Astrocyte (in vitro differentiated cells and primary cell): Measurements from ENCODE around the gene ICAM1. TPM values are rescaled to one million over a fixed set of nuclear protein-coding genes. Genes with fewer than 3 reads are reported as not detected.

Source experiments
- DNase-seq: peaks from one replicate; pipeline ENCODE4 v3.0.0-alpha.2; 2010; ENCODE audit warnings: low read depth
- FAIRE-seq: peaks from 2 replicates; lab custom pipeline; 2011; peaks lifted over from hg19 to GRCh38; lab: Jason Lieb, UNC
- H2AFZ ChIP-seq: 2 replicates; pipeline ENCODE4 v1.6.0; 2012; ENCODE audit warnings: low read depth, low read length, inconsistent platforms
- H3K27ac ChIP-seq: 2 replicates; pipeline ENCODE4 v1.5.1; 2011; ENCODE audit warnings: low read depth, low read length, inconsistent platforms
- H3K27me3 ChIP-seq: 2 replicates; pipeline ENCODE4 v1.6.0; 2011; ENCODE audit warnings: low read length, inconsistent platforms; ENCODE audit not compliant: insufficient read depth
- H3K36me3 ChIP-seq: 2 replicates; pipeline ENCODE4 v1.5.1; 2011; ENCODE audit warnings: low read length, inconsistent platforms; ENCODE audit not compliant: insufficient read depth
- H3K4me1 ChIP-seq: 2 replicates; pipeline ENCODE4 v1.5.1; 2011; ENCODE audit warnings: low read length, inconsistent platforms; ENCODE audit not compliant: insufficient read depth
- H3K4me2 ChIP-seq: 2 replicates; pipeline ENCODE4 v1.6.0; 2012; ENCODE audit warnings: low read length, inconsistent platforms
- H3K4me3 ChIP-seq: 2 replicates; pipeline ENCODE4 v1.5.1; 2011; ENCODE audit warnings: low read depth, mild to moderate bottlenecking, low read length, inconsistent platforms; ENCODE audit not compliant: insufficient read depth
- H3K79me2 ChIP-seq: 2 replicates; pipeline ENCODE4 v1.6.0; 2012; ENCODE audit warnings: mild to moderate bottlenecking, low read length, inconsistent platforms; ENCODE audit not compliant: insufficient read depth
- H3K9ac ChIP-seq: 2 replicates; pipeline ENCODE4 v1.6.0; 2012; ENCODE audit warnings: mild to moderate bottlenecking, low read length, inconsistent platforms
- H3K9me3 ChIP-seq: 2 replicates; pipeline ENCODE4 v1.5.1; 2012; ENCODE audit warnings: low read depth, mild to moderate bottlenecking, low read length, inconsistent platforms; ENCODE audit not compliant: insufficient read depth
- H4K20me1 ChIP-seq: 2 replicates; pipeline ENCODE4 v1.6.0; 2012; ENCODE audit warnings: low read length, inconsistent platforms; ENCODE audit not compliant: insufficient read depth
- H3K27ac Mint-ChIP-seq: one replicate; pipeline ENCODE4 v1.8.0; 2021; ENCODE audit warnings: mild to moderate bottlenecking, mixed read lengths; ENCODE audit not compliant: unreplicated experiment
- H3K27me3 Mint-ChIP-seq: one replicate; pipeline ENCODE4 v1.8.0; 2021; ENCODE audit warnings: low read depth, mixed read lengths; ENCODE audit not compliant: unreplicated experiment
- H3K36me3 Mint-ChIP-seq: one replicate; pipeline ENCODE4 v1.8.0; 2021; ENCODE audit warnings: low read depth, mixed read lengths; ENCODE audit not compliant: unreplicated experiment
- H3K4me1 Mint-ChIP-seq: one replicate; pipeline ENCODE4 v1.8.0; 2021; ENCODE audit warnings: low read depth, mixed read lengths; ENCODE audit not compliant: unreplicated experiment
- H3K4me3 Mint-ChIP-seq: one replicate; pipeline ENCODE4 v1.8.0; 2021; ENCODE audit warnings: mild to moderate bottlenecking, moderate library complexity, mixed read lengths; ENCODE audit not compliant: unreplicated experiment
- H3K9me3 Mint-ChIP-seq: one replicate; pipeline ENCODE4 v1.8.0; 2021; ENCODE audit warnings: mild to moderate bottlenecking, mixed read lengths; ENCODE audit not compliant: unreplicated experiment
- EZH2 ChIP-seq: IDR thresholded peaks from 2 replicates; pipeline ENCODE4 v1.6.1; 2012; ENCODE audit warnings: mild to moderate bottlenecking, low read length, inconsistent platforms; ENCODE audit not compliant: insufficient read depth
- total RNA-seq: library from RNA; stranded (reverse); gene quantifications from 2 replicates; pipeline ENCODE4 v1.2.1, GENCODE V29; 2021
- TF ChIP-seq, protein P1 (sequence below): IDR thresholded peaks from 2 replicates; pipeline ENCODE4 v1.5.1; 2011; ENCODE audit warnings: low read depth, mild to moderate bottlenecking, inconsistent platforms, low read length, moderate library complexity; ENCODE audit not compliant: insufficient read depth

ICAM1 gene
- total RNA-seq, 1 donor from 2014 or later: 11.0 TPM

DNA sequence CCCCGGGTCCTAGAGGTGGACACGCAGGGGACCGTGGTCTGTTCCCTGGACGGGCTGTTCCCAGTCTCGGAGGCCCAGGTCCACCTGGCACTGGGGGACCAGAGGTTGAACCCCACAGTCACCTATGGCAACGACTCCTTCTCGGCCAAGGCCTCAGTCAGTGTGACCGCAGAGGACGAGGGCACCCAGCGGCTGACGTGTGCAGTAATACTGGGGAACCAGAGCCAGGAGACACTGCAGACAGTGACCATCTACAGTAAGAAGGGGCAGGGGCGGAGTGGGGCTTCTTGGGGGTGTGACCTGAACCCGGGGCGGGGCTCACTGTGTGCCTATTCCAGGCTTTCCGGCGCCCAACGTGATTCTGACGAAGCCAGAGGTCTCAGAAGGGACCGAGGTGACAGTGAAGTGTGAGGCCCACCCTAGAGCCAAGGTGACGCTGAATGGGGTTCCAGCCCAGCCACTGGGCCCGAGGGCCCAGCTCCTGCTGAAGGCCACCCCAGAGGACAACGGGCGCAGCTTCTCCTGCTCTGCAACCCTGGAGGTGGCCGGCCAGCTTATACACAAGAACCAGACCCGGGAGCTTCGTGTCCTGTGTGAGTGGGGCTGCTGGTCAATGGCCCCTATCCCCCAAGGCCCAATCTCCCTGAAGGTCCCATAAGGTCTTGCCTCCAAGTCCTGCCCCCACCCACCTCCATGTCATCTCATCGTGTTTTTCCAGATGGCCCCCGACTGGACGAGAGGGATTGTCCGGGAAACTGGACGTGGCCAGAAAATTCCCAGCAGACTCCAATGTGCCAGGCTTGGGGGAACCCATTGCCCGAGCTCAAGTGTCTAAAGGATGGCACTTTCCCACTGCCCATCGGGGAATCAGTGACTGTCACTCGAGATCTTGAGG, 13.4 kb downstream of the ICAM1 start:
- H4K20me1 ChIP-seq: no peaks in the 10 kb centered on the region
- Mint-ChIP-seq H3K4me3 (no peak overlapping the region), H3K27ac (no peak overlapping the region), H3K27me3 (peaks cover 49% of the 10 kb centered on the region), H3K36me3 (no peaks in the 10 kb centered on the region), H3K9me3 (peaks cover 2% of the 10 kb centered on the region), H3K4me1 (peaks cover 5% of the 10 kb centered on the region)
- no peak overlapping the region for H3K4me2 ChIP-seq
- H3K4me3 ChIP-seq: no peak overlapping the region
- no peak overlapping the region for H3K27ac ChIP-seq
- no peak for TF ChIP-seq EZH2
- TF ChIP-seq, protein P1, sequence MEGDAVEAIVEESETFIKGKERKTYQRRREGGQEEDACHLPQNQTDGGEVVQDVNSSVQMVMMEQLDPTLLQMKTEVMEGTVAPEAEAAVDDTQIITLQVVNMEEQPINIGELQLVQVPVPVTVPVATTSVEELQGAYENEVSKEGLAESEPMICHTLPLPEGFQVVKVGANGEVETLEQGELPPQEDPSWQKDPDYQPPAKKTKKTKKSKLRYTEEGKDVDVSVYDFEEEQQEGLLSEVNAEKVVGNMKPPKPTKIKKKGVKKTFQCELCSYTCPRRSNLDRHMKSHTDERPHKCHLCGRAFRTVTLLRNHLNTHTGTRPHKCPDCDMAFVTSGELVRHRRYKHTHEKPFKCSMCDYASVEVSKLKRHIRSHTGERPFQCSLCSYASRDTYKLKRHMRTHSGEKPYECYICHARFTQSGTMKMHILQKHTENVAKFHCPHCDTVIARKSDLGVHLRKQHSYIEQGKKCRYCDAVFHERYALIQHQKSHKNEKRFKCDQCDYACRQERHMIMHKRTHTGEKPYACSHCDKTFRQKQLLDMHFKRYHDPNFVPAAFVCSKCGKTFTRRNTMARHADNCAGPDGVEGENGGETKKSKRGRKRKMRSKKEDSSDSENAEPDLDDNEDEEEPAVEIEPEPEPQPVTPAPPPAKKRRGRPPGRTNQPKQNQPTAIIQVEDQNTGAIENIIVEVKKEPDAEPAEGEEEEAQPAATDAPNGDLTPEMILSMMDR: no peak
- no peak overlapping the region for H2AFZ ChIP-seq
- DNase-seq (no peak), FAIRE-seq (no peak)
- no peaks in the 10 kb centered on the region for H3K9me3 ChIP-seq
- H3K79me2 ChIP-seq: no peaks in the 10 kb centered on the region
- peaks cover 13% of the 10 kb centered on the region for H3K27me3 ChIP-seq
- H3K9ac ChIP-seq: no peak overlapping the region
- no peaks in the 10 kb centered on the region for H3K36me3 ChIP-seq
- H3K4me1 ChIP-seq: peaks cover 9% of the 10 kb centered on the region

DNA sequence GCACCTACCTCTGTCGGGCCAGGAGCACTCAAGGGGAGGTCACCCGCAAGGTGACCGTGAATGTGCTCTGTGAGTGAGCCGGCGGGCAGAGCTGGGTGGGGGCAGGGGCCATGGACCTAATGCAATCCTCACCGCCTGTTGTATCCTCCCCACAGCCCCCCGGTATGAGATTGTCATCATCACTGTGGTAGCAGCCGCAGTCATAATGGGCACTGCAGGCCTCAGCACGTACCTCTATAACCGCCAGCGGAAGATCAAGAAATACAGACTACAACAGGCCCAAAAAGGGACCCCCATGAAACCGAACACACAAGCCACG, 14.0 kb downstream of the ICAM1 start:
- no peaks in the 10 kb centered on the region for H3K79me2 ChIP-seq

DNA sequence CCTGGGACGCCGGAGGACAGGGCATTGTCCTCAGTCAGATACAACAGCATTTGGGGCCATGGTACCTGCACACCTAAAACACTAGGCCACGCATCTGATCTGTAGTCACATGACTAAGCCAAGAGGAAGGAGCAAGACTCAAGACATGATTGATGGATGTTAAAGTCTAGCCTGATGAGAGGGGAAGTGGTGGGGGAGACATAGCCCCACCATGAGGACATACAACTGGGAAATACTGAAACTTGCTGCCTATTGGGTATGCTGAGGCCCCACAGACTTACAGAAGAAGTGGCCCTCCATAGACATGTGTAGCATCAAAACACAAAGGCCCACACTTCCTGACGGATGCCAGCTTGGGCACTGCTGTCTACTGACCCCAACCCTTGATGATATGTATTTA, 14.5 kb downstream of the ICAM1 start:
- Histone ChIP-seq H3K9ac (no peak overlapping the region), H4K20me1 (peaks cover 3% of the 10 kb centered on the region), H3K79me2 (no peaks in the 10 kb centered on the region), H3K4me3 (no peak overlapping the region), H2AFZ (no peak overlapping the region), H3K36me3 (no peaks in the 10 kb centered on the region), H3K4me1 (peaks cover 12% of the 10 kb centered on the region), H3K9me3 (no peaks in the 10 kb centered on the region), H3K27ac (no peak overlapping the region), H3K27me3 (peaks cover 19% of the 10 kb centered on the region), H3K4me2 (no peak overlapping the region)
- H3K27me3 Mint-ChIP-seq: peaks cover 54% of the 10 kb centered on the region
- FAIRE-seq (no peak), DNase-seq (no peak)
- peaks cover 6% of the 10 kb centered on the region for H3K9me3 Mint-ChIP-seq
- H3K36me3 Mint-ChIP-seq: no peaks in the 10 kb centered on the region
- H3K27ac Mint-ChIP-seq: no peak overlapping the region
- TF ChIP-seq EZH2: no peak
- TF ChIP-seq, protein P1: no peak
- no peak overlapping the region for H3K4me3 Mint-ChIP-seq
- H3K4me1 Mint-ChIP-seq: peaks cover 5% of the 10 kb centered on the region

More for the DNA sequence above, 14.0 kb downstream of the ICAM1 start:
- peaks cover 49% of the 10 kb centered on the region for H3K27me3 Mint-ChIP-seq
- H3K9me3 Mint-ChIP-seq: peaks cover 2% of the 10 kb centered on the region
- peaks cover 14% of the 10 kb centered on the region for H3K27me3 ChIP-seq
- no peak overlapping the region for H3K4me3 Mint-ChIP-seq
- H3K9ac ChIP-seq: no peak overlapping the region
- DNase-seq (no peak), FAIRE-seq (no peak)
- no peak overlapping the region for H3K27ac Mint-ChIP-seq
- H3K36me3 Mint-ChIP-seq: no peaks in the 10 kb centered on the region
- H3K27ac ChIP-seq: no peak overlapping the region
- no peak overlapping the region for H3K4me2 ChIP-seq
- H4K20me1 ChIP-seq: no peaks in the 10 kb centered on the region
- no peaks in the 10 kb centered on the region for H3K36me3 ChIP-seq
- H2AFZ ChIP-seq: no peak overlapping the region
- TF ChIP-seq EZH2: no peak
- H3K4me1 ChIP-seq: peaks cover 9% of the 10 kb centered on the region
- H3K4me3 ChIP-seq: no peak overlapping the region
- H3K9me3 ChIP-seq: no peaks in the 10 kb centered on the region
- H3K4me1 Mint-ChIP-seq: peaks cover 5% of the 10 kb centered on the region
